NCI-H1436 (cell line): ENCODE measurements around the gene C1orf94.

Source experiments
- DNase-seq: peaks from one replicate; lab custom pipeline; 2025; lab: John Stamatoyannopoulos, UW

C1orf94 gene, protein sequence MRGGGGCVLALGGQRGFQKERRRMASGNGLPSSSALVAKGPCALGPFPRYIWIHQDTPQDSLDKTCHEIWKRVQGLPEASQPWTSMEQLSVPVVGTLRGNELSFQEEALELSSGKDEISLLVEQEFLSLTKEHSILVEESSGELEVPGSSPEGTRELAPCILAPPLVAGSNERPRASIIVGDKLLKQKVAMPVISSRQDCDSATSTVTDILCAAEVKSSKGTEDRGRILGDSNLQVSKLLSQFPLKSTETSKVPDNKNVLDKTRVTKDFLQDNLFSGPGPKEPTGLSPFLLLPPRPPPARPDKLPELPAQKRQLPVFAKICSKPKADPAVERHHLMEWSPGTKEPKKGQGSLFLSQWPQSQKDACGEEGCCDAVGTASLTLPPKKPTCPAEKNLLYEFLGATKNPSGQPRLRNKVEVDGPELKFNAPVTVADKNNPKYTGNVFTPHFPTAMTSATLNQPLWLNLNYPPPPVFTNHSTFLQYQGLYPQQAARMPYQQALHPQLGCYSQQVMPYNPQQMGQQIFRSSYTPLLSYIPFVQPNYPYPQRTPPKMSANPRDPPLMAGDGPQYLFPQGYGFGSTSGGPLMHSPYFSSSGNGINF

DNA sequence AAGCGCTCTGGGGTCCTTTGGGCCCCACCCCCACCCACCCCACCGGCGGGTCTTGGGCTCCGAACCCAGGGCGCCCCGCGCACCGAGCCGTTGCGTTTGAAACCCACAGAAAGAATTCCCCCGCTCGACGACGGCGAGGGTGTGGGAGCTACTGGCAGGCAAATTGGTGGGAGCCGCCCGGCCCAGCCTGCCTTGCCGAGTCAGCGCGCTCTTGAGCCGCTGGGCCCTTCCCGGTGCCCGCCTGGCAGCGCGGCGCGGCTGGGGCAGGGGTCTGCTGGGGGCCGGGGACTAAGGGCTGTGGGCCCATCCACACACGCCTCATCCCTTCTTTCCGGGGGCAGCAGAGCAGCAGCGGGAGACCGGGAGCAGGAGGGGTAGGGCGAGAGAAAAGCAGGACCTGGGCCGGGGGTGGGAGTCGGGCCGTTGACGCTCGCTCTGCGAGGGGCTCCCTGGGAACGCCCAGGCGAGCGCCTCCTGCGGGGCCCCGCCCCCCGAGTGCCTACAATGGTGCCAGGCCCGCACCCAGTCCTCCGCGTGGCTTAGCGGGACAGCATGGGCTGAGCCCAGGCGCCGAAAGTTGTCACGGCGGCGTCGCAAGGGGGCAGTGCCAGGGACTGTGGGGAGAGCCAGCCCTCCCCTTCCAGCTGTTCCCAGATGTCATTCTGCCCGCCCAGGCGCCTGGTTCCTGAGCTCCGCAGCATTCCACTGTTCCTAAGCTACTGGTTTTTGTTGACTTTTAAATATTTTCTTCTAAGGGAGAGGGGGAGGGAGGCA, at the start of gene C1orf94:
Gene C1orf94, plus strand, starts transcription at position 78 of the 774 bp plus-strand sequence. CDS start 883 bp downstream, outside the sequence.
- no peak for DNase-seq

DNA sequence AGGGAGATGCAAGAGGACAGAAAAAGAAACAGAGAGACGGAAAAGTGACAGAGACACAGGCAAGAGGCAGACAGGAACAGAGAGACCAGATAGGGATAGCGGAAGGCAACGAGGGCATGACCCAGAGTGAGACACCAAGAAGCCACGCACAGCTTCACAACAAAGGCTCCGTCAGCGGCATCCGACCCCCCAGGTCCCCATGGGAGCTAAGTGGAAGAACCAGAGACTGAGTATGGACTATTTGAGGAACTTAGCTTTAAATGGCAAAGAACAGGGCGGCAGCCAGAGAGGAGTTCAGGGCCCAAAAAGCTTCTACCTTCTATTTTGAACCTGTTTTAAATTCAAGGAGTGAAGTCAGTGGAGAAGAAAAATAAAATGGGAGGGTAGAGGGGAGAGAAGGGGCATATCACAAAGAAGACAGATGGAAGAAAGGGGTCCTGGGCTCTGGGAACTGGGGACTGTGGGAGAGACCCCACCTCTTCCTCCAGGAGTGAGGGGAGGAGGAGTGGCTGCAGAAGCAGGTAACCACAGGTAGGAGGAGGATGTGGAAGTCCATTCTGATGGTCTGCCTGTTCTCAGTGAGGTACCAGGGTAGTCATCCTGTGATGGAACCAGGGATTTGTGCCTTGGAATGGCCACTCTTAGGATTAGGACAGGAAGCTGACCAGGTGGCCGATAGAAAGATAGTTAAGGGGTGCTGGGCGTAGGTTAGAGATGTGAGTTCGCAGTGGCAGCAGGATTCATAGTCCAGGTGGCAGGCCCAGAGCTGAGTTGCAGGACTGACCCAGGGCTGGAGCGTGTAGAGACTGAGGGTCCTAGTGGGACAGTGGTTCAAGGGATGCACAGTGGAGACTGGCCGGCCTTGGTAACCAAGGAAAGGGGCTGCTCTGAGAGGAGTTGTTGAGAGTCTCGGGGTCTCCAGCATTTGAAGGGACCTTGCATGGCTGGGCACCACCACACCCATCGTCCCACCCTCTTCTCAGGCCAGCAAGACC, 49.4 kb upstream of the C1orf94 start:
- no peak for DNase-seq

DNA sequence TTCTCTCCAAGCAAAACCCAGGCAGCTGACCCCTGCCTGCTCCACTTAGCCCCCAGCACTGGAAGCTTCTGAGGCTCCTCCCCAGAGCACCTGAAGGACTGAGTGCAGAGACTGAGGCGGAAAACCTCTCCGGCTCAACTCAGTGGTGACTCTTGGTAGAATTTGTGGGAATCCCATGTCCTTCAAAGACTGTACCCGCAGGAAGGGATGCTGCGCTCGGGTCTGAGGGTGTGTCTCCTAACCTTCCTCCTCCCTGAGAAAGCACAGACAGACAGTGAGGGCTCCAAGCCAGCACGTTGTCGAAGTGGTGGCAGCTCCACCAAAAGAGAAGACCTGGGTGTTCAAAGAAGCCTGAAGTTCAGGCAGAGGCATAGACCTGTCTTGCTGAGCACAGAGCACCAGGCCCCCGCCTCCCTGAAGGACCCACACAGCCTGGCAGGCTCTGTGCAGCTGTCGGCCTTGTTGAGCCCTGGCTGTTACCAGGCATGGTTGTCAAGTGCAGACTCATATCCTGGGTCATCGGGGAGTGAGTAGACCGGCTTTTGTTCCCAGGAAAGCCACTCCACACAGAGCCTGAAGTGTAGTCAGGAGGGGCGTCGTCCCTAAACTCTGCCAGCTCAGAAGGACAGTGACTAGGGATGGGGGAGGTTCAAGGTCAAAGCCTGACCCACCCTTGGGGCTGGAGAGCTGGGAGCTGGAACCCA, 48.4 kb upstream of the C1orf94 start:
- no peak for DNase-seq

DNA sequence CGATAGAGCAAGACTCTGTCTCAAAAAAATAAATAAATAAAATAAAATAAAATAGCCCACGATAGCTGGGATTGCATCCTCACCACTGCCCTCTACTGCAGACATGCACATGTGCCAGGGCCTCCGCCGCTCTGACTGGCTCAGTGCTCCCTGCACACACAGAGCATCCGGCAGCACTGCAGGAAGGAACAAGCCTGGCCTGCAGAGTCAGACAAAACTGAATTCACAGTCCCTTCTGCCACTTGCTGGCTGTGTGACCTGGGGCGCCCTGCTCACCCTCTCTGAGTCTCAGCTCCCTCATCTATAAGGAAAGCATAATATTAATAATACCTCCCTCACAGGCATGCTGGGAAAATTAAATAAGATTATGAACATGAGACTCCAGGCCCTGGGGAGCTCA, 47.1 kb upstream of the C1orf94 start:
- no peak for DNase-seq

DNA sequence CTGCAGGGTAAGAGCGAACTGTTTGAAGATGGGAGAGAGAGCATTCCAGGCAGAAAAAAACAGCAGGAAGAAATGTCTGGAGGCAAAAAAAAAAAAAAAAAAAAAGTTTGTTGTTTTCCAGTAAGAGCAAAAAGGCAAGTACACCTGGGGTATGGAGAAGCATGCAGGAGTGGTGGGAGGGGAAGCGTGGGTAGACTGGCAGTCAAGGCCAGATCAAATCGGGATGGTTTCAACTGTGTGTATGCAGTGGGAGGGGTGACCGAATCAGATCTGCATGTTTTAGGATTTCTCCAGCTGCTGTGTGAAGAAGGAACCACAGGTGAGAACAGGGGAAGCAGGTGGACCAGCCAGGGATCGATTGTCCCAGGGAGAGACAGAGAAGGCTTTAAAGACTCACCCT, 46.4 kb upstream of the C1orf94 start:
- no peak for DNase-seq

DNA sequence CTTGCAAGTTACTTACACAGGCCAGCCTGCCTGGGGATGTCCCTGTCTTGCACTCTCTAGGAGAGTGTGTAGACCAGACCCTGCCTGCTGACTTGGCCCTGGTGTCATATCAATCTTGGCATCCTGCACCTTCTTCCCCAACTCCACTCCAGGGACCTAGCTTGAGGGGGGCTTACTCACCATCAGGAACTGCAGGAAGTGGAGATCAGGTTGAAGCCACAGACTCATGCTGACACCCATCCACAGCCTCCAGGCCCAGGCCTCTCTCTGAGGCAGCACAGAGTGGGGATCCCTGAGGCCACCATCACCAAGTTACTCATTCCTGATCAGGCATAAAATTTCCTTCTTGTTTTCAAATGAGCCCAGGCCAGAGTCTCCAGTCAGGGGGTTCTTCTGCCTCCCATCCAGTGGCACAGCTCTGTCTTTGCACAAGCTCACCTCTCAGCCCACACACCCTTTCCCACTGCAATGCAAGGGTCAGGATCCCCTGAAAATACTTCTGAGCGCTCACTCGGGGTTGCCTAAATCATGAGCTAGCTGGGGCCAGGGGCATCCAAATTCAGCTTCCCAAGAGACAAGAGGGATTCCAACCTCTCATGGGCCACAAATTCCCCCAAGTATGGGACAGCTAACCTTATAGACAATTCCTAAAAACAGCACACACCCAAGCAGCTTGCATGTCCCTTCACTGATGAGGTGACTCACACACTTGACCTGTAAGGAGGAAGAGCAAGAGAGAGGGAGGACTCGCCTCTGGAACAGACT, 45.1 kb upstream of the C1orf94 start:
- DNase-seq = no peak

DNA sequence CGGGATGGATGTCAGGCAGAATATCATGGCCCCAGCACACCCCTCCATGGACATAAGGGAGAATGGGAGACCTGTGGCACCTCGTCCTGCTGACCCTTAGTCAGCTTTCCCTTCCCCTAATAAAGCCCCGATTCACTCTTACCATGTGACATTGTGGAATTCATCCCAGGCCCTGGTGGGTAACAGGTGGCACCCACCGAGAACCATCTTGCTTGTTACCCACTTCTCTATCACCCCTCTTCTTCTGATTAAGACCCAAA, 44.6 kb upstream of the C1orf94 start:
- no peak for DNase-seq

DNA sequence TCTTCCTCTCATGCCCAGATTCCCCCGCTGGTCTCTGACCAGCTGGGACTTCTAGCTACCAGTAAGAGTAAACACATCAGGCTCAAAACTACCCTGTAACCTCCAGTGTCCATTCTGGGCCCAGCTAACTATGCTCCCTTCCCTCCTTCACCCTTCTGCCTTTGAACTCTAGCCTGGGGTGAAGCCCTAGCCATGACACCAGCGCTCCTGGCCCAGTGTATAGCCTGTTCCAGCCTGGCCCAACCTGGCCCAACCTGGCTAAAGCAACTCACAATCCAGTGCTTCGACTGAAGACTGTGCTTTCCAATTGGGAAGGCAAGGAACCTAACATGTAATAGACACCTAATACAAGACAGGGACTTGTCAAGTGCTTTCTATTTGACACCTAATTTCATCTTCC, 39.3 kb upstream of the C1orf94 start:
- no peak for DNase-seq

DNA sequence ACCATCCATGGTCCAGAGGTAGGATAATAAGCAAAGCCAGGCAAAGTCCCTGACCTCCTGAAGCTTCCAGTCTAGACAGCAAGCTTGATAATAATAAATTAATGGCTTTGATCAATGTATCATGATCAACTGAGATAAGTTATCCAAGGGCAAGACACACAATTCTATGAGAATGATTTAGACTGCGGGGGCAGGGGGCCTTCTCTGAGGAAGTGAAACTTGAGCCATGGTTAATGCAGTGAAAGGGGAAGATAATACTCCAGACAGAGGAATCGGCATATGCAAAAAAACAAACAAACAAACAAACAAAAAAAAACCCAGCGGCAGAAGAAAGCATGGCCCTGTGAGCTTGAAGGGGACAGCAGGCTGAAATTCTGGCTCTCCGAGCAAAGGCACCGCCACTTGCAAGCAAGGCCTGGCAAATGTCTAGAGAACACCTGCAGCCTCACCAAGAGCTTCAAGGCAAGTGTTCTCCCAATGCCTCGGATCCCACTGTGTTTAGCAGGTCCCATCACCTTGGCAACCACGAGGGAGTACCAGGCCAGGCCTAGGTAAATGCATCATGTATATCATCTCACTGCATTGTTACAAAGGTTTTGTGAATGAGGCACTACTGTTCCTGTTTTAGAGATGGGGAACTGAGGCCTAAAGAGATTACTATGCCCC, 36.6 kb upstream of the C1orf94 start:
- no peak for DNase-seq

DNA sequence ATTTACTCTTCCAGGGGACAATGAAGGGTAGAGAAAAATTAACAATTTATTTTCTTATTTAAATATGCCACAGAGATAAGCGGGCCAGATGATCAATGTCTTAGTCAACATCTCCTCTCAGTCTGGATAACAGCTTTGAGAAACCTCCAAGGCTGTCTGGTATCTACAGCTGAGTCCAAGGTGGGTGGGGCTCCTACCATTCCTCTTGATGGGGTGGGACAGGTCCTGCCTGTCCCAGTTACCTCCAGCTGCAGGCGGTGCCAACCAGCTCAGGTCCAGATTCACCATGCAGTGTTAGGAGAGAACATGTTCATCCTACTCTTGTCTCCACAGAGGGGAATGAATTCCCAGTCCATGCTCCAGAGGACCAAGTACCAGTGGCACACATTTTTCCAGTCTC, 32.7 kb upstream of the C1orf94 start:
- DNase-seq = no peak

DNA sequence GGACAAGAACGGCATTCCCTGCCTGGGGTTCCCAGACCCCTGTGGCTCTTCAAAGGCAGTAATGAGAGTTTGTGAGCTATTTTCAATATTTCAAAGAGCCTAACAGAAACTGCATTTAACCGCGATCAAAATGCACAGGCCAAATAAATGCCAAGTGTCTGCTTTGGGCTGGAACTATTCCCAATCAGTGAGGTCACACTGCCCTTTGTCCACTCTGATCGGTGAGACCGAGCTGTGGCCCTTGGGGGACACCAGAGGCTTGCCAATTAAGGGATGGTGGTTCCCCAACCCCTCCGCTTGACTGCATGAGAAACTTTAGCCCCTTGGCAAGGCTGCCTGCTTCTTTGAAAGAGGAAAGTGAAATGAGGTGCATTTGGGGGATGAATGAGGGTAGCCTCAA, 31.9 kb upstream of the C1orf94 start:
- DNase-seq = no peak

DNA sequence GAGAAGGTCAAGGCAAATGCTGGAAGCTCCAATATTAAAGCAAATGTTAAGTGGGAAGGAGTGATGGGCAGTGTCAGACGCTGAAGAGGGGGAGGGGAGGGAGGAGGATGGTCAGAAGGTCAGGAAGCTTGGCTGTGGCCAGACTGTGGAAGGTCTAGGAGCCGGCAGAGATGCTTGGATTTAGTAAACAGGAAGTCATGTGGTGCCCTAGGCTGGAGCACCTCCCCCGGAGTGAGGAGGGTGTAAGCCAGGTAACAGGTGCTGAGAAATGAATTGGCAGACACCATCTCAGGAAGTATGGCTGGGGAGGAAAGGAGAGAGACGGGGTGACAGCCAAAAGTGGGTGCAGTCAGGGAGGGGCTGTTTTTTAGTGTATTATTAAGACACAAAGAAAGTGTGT, 29.4 kb upstream of the C1orf94 start:
- no peak for DNase-seq

DNA sequence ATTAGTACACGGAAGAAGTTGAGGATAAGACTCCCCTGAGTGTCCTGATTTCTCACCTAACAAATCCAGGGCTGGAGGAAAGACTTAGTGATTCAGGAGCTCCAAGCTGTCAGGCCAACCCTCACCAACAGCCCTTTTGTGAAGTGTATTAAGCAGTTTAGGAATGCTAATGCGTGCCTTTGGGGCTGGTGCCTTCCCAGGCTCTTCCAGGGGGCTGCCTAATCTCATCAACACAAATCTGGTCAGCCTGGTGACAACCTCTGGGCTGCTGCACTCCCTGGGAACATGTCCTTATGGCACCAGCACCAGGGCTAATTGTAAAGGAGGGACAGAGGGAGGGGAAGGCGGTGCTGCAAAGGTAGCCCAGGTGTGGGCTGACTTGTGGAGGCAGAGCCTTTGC, 27.2 kb upstream of the C1orf94 start:
- DNase-seq = no peak

DNA sequence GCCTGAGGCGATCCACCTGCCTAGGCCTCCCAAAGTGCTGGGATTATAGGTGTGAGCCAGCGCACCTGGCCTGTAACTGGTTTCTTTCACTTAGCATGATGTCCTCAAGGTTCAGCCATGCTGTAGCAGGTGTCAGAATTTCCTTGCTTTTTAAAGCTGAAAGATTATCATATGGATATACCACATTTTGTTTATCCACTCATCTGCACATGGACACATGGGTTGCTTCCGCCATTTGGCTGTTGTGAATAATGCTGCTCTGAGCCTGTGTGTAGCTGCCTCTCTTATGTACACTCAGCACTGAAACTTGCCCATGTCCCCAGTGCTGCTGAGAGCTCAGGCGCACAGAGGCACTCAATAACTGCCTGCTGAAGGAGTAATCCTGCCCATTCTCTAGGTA, 23.5 kb upstream of the C1orf94 start:
- no peak for DNase-seq

DNA sequence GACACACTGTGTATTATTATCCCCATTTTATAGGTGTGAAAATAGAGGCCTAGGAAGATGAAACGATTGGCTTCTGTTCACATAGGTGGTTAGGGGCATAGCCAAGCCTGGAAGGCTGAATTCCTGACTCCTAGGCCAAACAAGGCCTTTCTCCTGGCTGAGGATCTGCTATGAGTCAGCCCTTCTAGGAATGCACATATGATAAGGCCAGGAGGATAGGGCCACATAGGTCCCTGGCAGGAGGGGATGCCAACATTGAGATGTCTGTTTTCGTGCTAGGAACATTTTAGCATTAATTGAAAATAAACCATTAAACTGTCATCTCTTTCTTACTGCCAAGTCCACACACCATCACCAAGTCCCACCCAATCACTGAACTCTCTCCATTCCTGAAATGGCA, 20.8 kb upstream of the C1orf94 start:
- no peak for DNase-seq

DNA sequence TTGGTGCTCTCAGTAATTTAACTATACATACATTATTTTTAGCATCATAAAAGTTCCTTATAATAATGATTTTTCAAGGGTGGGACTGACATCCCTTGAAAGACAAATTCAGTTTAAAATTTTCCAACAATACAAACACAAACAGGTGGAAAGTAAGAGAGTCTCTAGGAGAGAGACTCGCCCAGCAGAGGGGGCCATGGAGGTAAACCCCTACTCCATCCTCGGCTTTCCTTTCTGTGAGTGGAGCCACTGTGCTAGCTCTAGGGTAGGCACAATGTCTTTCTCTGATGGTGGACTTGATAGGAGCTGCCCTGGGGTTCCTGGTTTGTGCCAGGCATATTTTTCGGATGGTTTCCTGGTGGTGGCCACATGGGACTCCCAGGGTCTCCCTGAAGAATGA, 20.0 kb upstream of the C1orf94 start:
- DNase-seq = no peak

DNA sequence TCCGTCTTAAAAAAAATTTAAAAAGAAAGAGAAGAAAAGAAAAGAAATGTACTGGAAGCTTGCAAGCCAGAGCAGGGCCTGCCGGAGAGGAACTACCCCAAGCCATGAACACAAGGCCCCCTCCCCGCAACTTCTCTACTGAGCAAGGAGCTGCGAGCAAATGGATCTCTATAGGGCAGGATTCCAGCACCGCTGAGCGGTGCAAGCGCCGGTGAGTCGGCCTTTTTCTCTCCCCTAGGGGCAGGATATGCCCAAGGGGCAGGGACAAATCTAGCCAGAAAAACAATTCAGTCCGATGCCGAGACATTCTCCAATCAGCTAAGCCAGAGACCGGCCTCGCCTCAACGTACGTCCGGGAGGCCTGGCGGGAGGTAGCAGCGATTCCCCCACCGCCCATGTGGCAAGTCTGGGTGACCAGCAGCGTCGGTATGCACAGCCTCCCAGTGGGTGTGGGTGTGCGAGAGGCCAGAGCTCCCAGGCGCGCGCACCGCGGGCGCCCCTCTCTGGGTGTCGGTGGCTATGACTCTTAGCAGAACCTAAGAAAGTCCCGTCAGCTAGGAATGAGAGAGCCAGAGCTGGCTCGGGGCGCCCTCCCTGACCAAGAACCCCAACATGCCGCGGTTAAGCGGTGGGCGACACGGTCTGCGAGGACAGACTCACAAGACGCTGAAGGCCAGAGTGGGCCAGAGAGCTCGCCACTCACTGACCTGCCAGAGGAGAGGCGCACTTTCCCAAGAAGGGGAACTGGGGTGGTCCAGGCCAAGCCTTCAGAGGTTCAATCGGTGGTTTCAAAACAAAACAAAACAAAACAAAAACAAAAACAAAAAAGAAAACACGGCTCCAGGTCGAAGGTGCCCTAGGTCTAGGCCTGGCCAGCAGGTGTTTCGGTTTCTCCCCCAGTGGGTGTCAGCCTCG, 13.6 kb upstream of the C1orf94 start:
- peak; percentile 60 for DNase-seq

DNA sequence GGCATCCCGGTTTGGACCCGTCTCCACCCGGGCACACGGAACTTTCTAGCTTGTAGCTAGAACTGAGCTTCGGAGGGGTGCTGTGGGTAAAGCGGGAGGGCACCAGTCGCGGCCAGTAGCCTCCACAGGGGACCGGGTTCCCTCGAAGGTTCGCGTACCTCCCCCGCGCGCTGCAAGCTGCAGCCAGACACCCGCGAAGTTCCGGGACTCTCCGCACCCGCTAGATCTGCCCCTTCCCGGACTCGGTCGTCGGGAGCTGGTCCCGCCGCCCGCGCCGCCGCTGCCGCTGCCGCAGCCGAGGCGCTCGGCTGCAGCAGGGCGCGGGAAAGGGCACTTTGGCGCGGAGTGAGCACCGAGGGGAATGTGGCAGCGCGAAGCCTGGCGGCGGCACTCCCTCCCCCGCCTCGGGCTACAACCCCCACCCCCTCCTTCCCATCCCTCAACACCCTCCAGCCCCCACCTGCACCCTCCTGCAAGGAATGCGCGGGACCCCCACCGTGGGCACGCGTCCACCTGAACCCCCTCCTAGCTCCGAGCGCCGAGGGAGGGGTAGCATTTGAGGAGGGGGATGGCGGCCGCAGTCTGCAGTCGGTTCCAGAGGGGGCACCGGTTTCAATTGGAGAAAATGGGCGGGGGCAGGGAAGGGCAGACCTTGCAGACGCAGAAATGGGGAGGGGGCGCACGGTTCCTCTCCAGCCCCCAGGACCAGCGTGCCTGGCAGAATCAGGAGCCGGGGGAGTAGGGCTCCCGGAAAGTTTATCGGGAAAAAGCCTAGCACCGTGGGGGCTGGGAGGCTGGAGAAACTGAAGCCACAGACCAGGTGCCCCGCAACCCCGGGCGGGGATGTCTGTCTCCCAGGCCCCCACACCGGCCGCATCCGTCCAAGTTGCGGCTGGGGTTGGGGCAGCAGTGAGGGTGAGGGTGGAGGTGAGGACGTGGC, 12.6 kb upstream of the C1orf94 start:
- DNase-seq = no peak
